GM12875 (cell line): Measurements from ENCODE around the gene ST3GAL3.

Experiments used
- H3K4me3 ChIP-seq: one replicate; pipeline ENCODE4 v1.5.1; 2011; ENCODE audit warnings: low read depth, low read length, control low read depth
- CTCF ChIP-seq: IDR thresholded peaks from 2 replicates; pipeline ENCODE4 v1.5.1; 2011; ENCODE audit warnings: low read depth, mild to moderate bottlenecking, control low read depth, inconsistent platforms, low read length, moderate library complexity, borderline replicate concordance; ENCODE audit not compliant: insufficient read depth

The ST3GAL3 gene

GRCh38 chr1:43818691-43819090 is 111.4 kb downstream of the ST3GAL3 start:
- TF ChIP-seq CTCF, result no peak
- H3K4me3 ChIP-seq, result no peak overlapping the region

GRCh38 chr1:43819357-43819756 is 112.0 kb downstream of the ST3GAL3 start:
- H3K4me3 ChIP-seq, result no peak overlapping the region
- no peak for TF ChIP-seq CTCF

DNA sequence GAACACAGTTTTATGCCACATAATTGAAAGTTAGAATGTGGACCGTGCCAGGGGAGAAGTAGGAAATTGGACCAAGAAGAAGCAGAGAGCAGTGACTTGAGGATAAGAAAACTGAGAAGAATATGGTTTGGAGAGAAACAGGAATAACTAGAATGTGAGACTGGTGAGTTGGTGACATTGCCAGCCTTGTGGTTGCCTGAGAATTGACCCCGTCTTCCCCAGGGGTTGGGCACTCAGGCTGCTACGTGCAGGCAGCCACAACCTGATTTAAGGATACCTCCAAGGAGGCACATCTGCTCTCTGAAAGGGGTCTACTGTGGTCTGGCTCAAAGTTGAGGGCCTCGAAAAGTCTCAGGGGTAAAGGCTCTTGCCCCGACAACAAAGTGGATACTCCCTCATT is 114.1 kb downstream of the ST3GAL3 start:
- no peak for TF ChIP-seq CTCF
- H3K4me3 ChIP-seq, result no peak overlapping the region

DNA sequence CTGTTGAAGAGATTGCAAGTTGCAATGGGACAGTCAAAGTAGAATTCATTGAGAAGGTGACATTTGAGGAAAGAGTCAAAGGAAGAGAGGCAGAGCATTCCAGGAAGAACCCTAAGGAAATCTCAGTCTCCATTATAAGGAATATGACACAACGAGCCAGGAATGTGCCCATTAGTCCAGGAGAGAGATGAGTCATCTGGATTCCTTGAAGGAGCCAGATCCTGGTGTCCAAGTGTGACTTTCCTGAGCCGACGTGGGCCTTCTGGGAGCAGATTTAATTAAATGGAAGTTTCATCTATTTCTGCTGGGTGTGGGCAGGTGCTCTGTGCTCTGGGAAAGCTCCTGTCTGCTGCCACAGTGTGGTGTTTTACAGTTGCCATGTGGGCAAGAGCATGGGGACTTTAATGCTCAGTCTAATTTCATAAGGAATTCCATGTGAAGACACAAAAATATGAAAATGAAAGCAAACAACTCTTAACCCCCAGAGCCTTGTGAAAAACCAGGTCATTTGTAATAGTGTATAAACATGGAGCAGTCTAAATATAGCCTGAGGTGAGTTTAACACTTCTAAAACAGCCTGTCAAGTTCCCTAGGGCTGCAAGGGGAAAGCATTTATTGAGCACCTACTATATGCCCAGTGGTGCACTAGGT is 114.8 kb downstream of the ST3GAL3 start:
- no peak for TF ChIP-seq CTCF
- H3K4me3 ChIP-seq, result no peak overlapping the region

- no peak for TF ChIP-seq CTCF
- no peak overlapping the region for H3K4me3 ChIP-seq
These were observed 117.5 kb downstream of the ST3GAL3 start for GRCh38 chr1:43824795-43825194.

- no peak for TF ChIP-seq CTCF
These were observed 121.2 kb downstream of the ST3GAL3 start for GRCh38 chr1:43828574-43828973.

DNA sequence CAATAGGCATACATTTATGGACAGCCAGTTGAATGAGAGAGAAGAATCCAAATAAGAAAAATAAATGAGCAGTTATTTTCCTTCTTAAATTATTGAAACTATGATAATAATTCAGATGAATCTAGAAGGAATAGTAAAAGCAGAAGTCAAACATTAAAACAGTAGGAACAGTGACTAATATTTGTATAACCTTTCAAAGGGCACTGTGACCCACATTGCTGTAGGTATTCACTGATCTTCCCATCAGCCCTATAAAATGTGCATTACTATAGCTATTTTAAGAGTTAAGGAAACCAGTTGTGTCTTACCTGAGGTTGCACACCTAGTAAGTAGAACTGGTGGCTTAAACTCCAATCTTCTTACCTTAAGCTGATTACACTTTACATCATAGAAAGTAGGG is 123.5 kb downstream of the ST3GAL3 start:
- H3K4me3 ChIP-seq, result no peak overlapping the region
- no peak for TF ChIP-seq CTCF

More at GRCh38 chr1:43828574-43828973, 121.2 kb downstream of the ST3GAL3 start:
- no peak overlapping the region for H3K4me3 ChIP-seq
